Transverse colon (tissue), 4 donors: ENCODE results near the gene HMCN1. TPM values are rescaled to one million over a fixed set of nuclear protein-coding genes. Genes with fewer than 3 reads are reported as not detected.
A peak's percentile ranks its signal among the peaks of the same experiment; 100 is the strongest.

ENCODE experiments used
- DNase-seq: peaks from one replicate; pipeline ENCODE4 v3.0.0-alpha.2; 2019
- H3K27ac ChIP-seq, 4 donors: fragments of 200-600 bp; sonication (generic); 2 replicates each; pipeline ENCODE4 v1.5.1; 2016 to 2018; ENCODE audit warnings: inconsistent platforms in 4 of 4
- H3K27me3 ChIP-seq: fragments of 200-600 bp; sonication (generic); 2 replicates; pipeline ENCODE4 v1.5.1; 2017; ENCODE audit warnings: inconsistent platforms
- H3K36me3 ChIP-seq, 4 donors: fragments of 200-600 bp; sonication (generic); 2 replicates each; pipeline ENCODE4 v1.5.1; 2017 to 2019; ENCODE audit warnings: inconsistent platforms in 4 of 4
- H3K4me1 ChIP-seq, 4 donors: fragments of 200-600 bp; sonication (generic); 2 replicates each; pipeline ENCODE4 v1.5.1; 2017 to 2020; ENCODE audit warnings: inconsistent platforms in 4 of 4
- H3K4me3 ChIP-seq, 4 donors: fragments of 200-600 bp; sonication (generic); 1 replicate in 1 of 4; 2 replicates in 3 of 4; pipeline versions ENCODE4 v1.5.1 to v1.6.1; 2017 to 2019; ENCODE audit warnings: inconsistent platforms in 4 of 4
- H3K9me3 ChIP-seq, 2 donors: fragments of 200-600 bp; sonication (generic); 2 replicates each; pipeline ENCODE4 v1.5.1; 2017 to 2019; ENCODE audit warnings: inconsistent platforms in 2 of 2
- EP300 ChIP-seq: sonication (generic); formaldehyde crosslinking; IDR thresholded peaks from one replicate; pipeline ENCODE4 v1.6.1; 2017; ENCODE audit warnings: antibody characterized with exemption, low read depth
- POLR2A ChIP-seq: fragments of 450-650 bp; IDR thresholded peaks from one replicate; pipeline ENCODE4 v1.6.1; 2016; ENCODE audit warnings: antibody characterized with exemption, mild to moderate bottlenecking, moderate library complexity
- POLR2AphosphoS5 ChIP-seq, 3 donors: sonication (generic); formaldehyde crosslinking; IDR thresholded peaks; one replicate each; pipeline ENCODE4 v1.6.1; 2016; ENCODE audit warnings: antibody characterized with exemption in 3 of 3
- WGBS, 2 donors: methylation state at CpG; one replicate each; pipeline ENCODE4 v1.1.5; 2018; ENCODE audit warnings: low coverage in 1 of 2; 5-methylcytosine and 5-hydroxymethylcytosine counted together
- in situ Hi-C, 4 donors: fragments of 200-750 bp; cut with MboI; loops; one replicate each; pipeline versions ENCODE4 v1.15.0 to v1.15.1; 2017; ENCODE audit warnings: low sequenced_read_pairs in 3 of 4, low pct_ligation_motif_present in 1 of 4, low pct_unique_long_range_greater_than_20kb in 1 of 4
- intact Hi-C: fragments of 100-400 bp; cut with DNase I; formaldehyde crosslinking; loops from one replicate; pipeline ENCODE4 v1.15.1; 2023; ENCODE audit warnings: low total_unique reads
- total RNA-seq, 4 donors: library from RNA; depleted of rRNA; stranded (reverse); fragments of >200 nt; gene quantifications; one replicate each; pipeline ENCODE4 v1.1.0, GENCODE V29; 2016
- TF ChIP-seq, protein P1 (sequence below), 5 experiments: fragments of 200-600 bp in 3 of 5; fragments of 450-650 bp in 2 of 5; sonication (generic) in 3 of 5; IDR thresholded peaks; 1 replicate in 2 of 5; 2 replicates in 3 of 5; pipeline ENCODE4 v1.5.1; 2016 to 2017; ENCODE audit warnings: antibody characterized with exemption in 5 of 5, inconsistent platforms in 3 of 5, mild to moderate bottlenecking in 2 of 5, moderate library complexity in 1 of 5

HMCN1 gene
- total RNA-seq, 4 donors from 2014 or later: 1.1 to 2.7 (median 2.1) TPM

DNA sequence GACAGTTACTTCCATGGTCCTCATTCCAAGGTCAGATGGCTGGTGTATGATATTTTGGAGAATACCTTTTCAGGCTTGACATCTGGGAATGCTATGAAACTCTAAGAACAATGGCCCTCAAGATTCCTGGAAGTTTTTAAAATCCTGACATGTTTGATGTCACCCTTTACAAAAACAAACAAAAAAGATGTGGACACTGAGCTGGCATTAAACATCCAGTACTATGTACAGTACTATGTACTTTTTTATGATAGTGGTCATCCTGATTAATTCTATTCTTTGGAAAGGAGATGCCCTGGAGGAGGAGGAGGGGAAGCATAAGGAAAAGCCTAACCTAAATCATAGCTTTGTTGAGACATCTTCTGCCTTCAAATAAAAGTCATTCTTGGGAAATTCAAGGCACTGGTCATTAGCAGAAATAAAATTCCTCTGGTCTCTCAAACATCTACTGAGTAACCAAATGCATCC, 235.4 kb downstream of the HMCN1 start:
- TF ChIP-seq, protein P1, sequence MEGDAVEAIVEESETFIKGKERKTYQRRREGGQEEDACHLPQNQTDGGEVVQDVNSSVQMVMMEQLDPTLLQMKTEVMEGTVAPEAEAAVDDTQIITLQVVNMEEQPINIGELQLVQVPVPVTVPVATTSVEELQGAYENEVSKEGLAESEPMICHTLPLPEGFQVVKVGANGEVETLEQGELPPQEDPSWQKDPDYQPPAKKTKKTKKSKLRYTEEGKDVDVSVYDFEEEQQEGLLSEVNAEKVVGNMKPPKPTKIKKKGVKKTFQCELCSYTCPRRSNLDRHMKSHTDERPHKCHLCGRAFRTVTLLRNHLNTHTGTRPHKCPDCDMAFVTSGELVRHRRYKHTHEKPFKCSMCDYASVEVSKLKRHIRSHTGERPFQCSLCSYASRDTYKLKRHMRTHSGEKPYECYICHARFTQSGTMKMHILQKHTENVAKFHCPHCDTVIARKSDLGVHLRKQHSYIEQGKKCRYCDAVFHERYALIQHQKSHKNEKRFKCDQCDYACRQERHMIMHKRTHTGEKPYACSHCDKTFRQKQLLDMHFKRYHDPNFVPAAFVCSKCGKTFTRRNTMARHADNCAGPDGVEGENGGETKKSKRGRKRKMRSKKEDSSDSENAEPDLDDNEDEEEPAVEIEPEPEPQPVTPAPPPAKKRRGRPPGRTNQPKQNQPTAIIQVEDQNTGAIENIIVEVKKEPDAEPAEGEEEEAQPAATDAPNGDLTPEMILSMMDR (IDR thresholded peaks at IDR 0.05): no peak
- no peak for TF ChIP-seq POLR2AphosphoS5 (IDR thresholded peaks at IDR 0.05)
- no peak for TF ChIP-seq POLR2A
- no peak for TF ChIP-seq EP300
- no peaks in the 10 kb centered on the region for H3K27me3 ChIP-seq
- no peak for DNase-seq
- H3K4me1 ChIP-seq: no peaks in the 10 kb centered on the region
- intact Hi-C loops: no loop called here
- no peak overlapping the region for H3K4me3 ChIP-seq
- no peaks in the 10 kb centered on the region for H3K9me3 ChIP-seq
- H3K27ac ChIP-seq: peak overlapping the region in 3 of 4 donors; percentile 13 to 24 (median 16)
- no peaks in the 10 kb centered on the region for H3K36me3 ChIP-seq
- in situ Hi-C loops: no loop called here

DNA sequence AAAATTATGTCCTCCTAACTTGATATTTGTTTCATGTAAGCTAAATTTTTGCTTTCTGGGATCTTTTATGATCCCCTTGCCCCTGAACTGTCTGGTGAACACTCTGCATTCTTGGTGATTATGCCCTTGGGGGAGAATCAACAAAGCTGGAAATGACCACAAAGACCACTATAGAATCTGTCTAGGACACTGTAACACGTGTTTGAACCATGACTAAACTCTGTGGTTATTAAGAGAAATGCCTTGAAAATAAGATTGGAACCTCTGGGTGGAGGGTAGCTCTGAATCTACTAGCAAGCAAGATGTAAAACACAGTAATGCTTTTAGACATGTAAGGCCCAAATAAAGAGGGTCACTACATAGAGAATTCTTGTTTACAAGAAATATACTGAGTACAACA, 237.5 kb downstream of the HMCN1 start:
- no peaks in the 10 kb centered on the region for H3K9me3 ChIP-seq
- no peaks in the 10 kb centered on the region for H3K27me3 ChIP-seq
- in situ Hi-C loops (no loop called here), intact Hi-C loops (no loop called here)
- 54 to 57% methylated on average over 1 of the region's 1 CpG for WGBS, 2 donors
- no peak overlapping the region for H3K4me3 ChIP-seq
- TF ChIP-seq EP300: no peak
- H3K27ac ChIP-seq: no peak overlapping the region
- DNase-seq: no peak
- no peaks in the 10 kb centered on the region for H3K4me1 ChIP-seq
- no peaks in the 10 kb centered on the region for H3K36me3 ChIP-seq

DNA sequence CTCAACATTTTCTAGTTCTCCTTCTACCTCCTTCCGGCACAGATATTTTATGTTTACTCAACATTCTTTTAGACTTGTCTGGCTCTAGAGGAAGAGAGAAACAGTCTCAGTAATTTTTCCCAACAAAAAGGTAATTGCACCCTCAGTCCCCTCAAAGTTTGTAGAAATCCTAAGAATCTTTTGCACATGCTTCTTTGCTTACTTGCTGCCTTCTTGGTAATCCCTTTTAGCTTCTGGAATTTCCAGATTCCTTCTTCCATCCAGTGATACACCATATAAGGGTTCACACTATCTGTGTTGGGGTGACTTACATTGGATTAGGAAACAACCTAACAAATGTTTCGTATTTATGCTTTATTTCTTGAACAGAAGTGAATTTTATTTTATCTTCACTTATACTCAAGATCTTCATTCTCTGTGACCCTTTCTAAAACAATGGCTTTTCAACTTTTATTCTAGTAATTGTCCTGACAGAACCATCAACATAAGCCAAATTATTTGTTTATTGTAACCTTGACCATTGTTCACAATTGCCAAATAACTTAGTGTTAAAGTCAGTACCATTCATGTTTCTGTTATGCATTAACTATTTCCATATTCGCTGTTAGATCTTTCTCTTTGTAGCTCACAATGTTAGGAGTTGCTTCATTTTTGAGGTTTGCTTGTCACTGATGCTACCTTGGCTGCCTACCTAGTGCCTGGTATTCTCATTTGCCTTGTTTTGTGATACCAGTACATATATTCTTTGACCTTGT, 238.1 kb downstream of the HMCN1 start:
- Histone ChIP-seq H3K9me3 (no peaks in the 10 kb centered on the region), H3K4me3 (no peak overlapping the region), H3K36me3 (no peaks in the 10 kb centered on the region), H3K27ac (no peak overlapping the region), H3K27me3 (no peaks in the 10 kb centered on the region), H3K4me1 (no peaks in the 10 kb centered on the region)
- in situ Hi-C loops: no loop called here
- no peak for DNase-seq
- WGBS, 2 donors: 83 to 86% methylated on average over 3 of the region's 3 CpGs
- intact Hi-C loops: no loop called here
- TF ChIP-seq, protein P1 (IDR thresholded peaks at IDR 0.05): no peak
- TF ChIP-seq POLR2AphosphoS5 (IDR thresholded peaks at IDR 0.05) (no peak), POLR2A (no peak), EP300 (no peak)

DNA sequence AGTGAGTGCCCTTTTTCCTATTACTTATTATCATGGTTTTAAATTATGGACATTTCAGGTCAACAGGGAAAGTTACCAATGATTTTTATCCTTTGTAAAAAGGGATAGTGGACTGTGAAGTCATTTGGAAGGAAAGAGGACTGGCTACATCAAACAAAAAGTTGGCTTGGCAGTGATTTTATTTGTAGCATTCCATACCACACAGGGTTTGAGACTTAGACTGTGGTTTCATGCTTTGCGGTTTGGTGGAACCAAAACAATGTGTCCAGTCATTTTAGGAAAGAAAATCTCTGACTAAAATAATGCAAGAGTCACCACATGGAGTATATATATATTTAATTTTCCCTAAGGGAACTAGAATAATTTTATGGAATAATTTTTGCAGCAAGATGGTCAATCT, 239.5 kb downstream of the HMCN1 start:
- H3K9me3 ChIP-seq: no peaks in the 10 kb centered on the region
- in situ Hi-C loops: no loop called here
- no peak overlapping the region for H3K27ac ChIP-seq
- no peaks in the 10 kb centered on the region for H3K27me3 ChIP-seq
- H3K4me1 ChIP-seq: no peaks in the 10 kb centered on the region
- 64 to 86% methylated on average over 1 of the region's 1 CpG for WGBS, 2 donors
- H3K36me3 ChIP-seq: no peaks in the 10 kb centered on the region
- TF ChIP-seq EP300 (no peak), POLR2AphosphoS5 (IDR thresholded peaks at IDR 0.05) (no peak), POLR2A (no peak)
- TF ChIP-seq, protein P1 (IDR thresholded peaks at IDR 0.05): no peak
- no peak for DNase-seq
- intact Hi-C loops: no loop called here
- H3K4me3 ChIP-seq: no peak overlapping the region
